Tibial nerve (tissue), 4 donors: ENCODE data around the gene ZDHHC19. TPM values are rescaled to one million over a fixed set of nuclear protein-coding genes. Genes with fewer than 3 reads are reported as not detected.

Experiments
- DNase-seq, 2 donors: peaks; one replicate each; pipeline ENCODE4 v3.0.0-alpha.2; 2019; ENCODE audit warnings: low spot score in 2 of 2
- H3K27ac ChIP-seq, 4 donors: fragments of 200-600 bp; sonication (generic) in 3 of 4; one replicate each; pipeline ENCODE4 v1.5.1; 2017 to 2019; ENCODE audit warnings: mild to moderate bottlenecking in 1 of 4
- H3K27me3 ChIP-seq, 2 donors: fragments of 200-600 bp; sonication (generic) in 1 of 2; one replicate each; pipeline versions ENCODE4 v1.5.1 to v1.6.0; 2017 to 2019
- H3K36me3 ChIP-seq, 3 donors: fragments of 200-600 bp; sonication (generic); one replicate each; pipeline ENCODE4 v1.5.1; 2018 to 2019
- H3K4me1 ChIP-seq, 4 donors: fragments of 200-600 bp; sonication (generic) in 3 of 4; one replicate each; pipeline ENCODE4 v1.5.1; 2017 to 2019
- H3K4me3 ChIP-seq, 4 donors: fragments of 200-600 bp; sonication (generic) in 3 of 4; one replicate each; pipeline ENCODE4 v1.5.1; 2017 to 2019; ENCODE audit warnings: mild to moderate bottlenecking in 1 of 4, moderate library complexity in 1 of 4
- H3K9me3 ChIP-seq, 4 donors: fragments of 200-600 bp; sonication (generic) in 3 of 4; one replicate each; pipeline ENCODE4 v1.5.1; 2017 to 2019
- EP300 ChIP-seq, 2 donors: sonication (generic); formaldehyde crosslinking; IDR thresholded peaks; one replicate each; pipeline ENCODE4 v1.6.1; 2017; ENCODE audit warnings: antibody characterized with exemption in 2 of 2, mild to moderate bottlenecking in 1 of 2
- POLR2A ChIP-seq, 2 donors: fragments of 450-650 bp; IDR thresholded peaks; one replicate each; pipeline ENCODE4 v1.6.1; 2017; ENCODE audit warnings: antibody characterized with exemption in 2 of 2, mild to moderate bottlenecking in 2 of 2, moderate library complexity in 2 of 2
- WGBS, 2 donors: methylation state at CpG; one replicate each; pipeline ENCODE4 v1.1.5; 2018; 5-methylcytosine and 5-hydroxymethylcytosine counted together
- total RNA-seq, 4 donors: library from RNA; depleted of rRNA; stranded (reverse); fragments of >200 nt; gene quantifications; one replicate each; pipeline ENCODE4 v1.1.0, GENCODE V29; 2016
- TF ChIP-seq, protein P1 (sequence below), 5 experiments: fragments of 200-600 bp in 3 of 5; fragments of 450-650 bp in 2 of 5; sonication (generic) in 3 of 5; IDR thresholded peaks; one replicate each; pipeline ENCODE4 v1.5.1; 2016 to 2019; ENCODE audit warnings: antibody characterized with exemption in 5 of 5, mild to moderate bottlenecking in 3 of 5, moderate library complexity in 2 of 5

The ZDHHC19 gene
- total RNA-seq, 4 donors from 2014 or later, result not detected

DNA sequence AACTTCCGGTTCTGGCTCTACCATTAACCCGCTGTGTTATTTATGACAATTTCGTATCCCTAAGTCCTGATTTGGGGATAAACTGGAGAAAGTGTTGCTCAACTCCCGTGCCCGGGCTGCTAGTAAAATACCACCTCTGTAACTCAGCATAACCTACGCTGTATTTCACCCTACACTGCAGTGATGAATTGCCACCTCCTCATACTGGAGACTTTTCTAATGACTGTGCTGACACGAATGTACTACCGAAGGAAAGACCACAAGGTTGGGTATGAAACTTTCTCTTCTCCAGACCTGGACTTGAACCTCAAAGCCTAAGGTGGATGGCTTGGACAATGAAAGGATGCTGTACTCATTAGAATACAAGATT is 21.7 kb upstream of the ZDHHC19 start:
- 86 to 91% methylated on average over 8 of the region's 8 CpGs for WGBS, 2 donors
- Histone ChIP-seq H3K9me3 (no peaks in the 10 kb centered on the region), H3K27ac (no peak overlapping the region), H3K4me1 (peaks cover 0 to 10% (median 0%) of the 10 kb centered on the region in 4 donors), H3K4me3 (no peak overlapping the region), H3K36me3 (peaks cover 0 to 30% (median 0%) of the 10 kb centered on the region in 3 donors), H3K27me3 (no peaks in the 10 kb centered on the region)
- no peak for DNase-seq
- TF ChIP-seq POLR2A (IDR thresholded peaks at IDR 0.05) (no peak), EP300 (IDR thresholded peaks at IDR 0.05) (no peak)
- TF ChIP-seq, protein P1, sequence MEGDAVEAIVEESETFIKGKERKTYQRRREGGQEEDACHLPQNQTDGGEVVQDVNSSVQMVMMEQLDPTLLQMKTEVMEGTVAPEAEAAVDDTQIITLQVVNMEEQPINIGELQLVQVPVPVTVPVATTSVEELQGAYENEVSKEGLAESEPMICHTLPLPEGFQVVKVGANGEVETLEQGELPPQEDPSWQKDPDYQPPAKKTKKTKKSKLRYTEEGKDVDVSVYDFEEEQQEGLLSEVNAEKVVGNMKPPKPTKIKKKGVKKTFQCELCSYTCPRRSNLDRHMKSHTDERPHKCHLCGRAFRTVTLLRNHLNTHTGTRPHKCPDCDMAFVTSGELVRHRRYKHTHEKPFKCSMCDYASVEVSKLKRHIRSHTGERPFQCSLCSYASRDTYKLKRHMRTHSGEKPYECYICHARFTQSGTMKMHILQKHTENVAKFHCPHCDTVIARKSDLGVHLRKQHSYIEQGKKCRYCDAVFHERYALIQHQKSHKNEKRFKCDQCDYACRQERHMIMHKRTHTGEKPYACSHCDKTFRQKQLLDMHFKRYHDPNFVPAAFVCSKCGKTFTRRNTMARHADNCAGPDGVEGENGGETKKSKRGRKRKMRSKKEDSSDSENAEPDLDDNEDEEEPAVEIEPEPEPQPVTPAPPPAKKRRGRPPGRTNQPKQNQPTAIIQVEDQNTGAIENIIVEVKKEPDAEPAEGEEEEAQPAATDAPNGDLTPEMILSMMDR (IDR thresholded peaks at IDR 0.05), result no peak

DNA sequence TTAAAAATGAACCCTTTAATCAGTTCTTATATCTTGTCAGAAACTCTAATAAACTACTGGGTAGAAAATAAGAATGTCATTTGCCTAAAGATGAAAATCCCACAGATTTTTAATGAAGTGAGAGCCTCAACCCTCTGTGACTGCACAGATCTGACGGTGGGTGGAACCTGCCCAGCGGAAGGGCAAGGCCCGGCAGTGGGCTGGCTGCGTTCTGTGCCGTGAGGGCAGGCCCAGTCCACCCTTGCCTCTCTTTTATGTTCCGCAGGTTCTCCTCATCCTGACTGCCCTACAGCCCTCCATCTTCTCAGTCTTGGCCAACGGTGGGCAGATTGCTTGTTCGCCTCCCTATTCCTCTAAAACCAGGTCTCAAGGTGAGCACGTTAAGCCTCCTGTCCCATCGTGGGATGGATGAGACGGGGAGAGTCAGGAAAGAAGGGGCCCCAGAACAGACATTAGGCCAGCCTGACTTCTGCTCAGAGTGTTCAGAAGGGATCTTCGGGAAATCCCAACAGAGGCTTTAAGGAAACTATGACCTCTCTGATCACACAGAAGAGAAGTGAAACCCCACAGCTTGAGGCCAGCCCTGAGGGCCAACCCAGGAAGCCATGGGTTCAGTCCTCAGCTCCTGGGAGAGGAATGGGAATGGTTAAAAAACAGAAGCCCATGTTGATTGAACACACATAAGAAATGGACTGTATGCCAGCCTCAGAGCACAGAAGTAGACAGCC is 21.1 kb upstream of the ZDHHC19 start:
- Histone ChIP-seq H3K27me3 (no peaks in the 10 kb centered on the region), H3K27ac (no peak overlapping the region), H3K4me3 (no peak overlapping the region), H3K36me3 (peaks cover 0 to 24% (median 0%) of the 10 kb centered on the region in 3 donors), H3K9me3 (no peaks in the 10 kb centered on the region), H3K4me1 (peaks cover 0 to 15% (median 0%) of the 10 kb centered on the region in 4 donors)
- WGBS, 2 donors, result 91 to 95% methylated on average over 12 of the region's 12 CpGs
- no peak for DNase-seq
- TF ChIP-seq EP300 (IDR thresholded peaks at IDR 0.05) (no peak), POLR2A (IDR thresholded peaks at IDR 0.05) (no peak)
- TF ChIP-seq, protein P1 (IDR thresholded peaks at IDR 0.05), result no peak

DNA sequence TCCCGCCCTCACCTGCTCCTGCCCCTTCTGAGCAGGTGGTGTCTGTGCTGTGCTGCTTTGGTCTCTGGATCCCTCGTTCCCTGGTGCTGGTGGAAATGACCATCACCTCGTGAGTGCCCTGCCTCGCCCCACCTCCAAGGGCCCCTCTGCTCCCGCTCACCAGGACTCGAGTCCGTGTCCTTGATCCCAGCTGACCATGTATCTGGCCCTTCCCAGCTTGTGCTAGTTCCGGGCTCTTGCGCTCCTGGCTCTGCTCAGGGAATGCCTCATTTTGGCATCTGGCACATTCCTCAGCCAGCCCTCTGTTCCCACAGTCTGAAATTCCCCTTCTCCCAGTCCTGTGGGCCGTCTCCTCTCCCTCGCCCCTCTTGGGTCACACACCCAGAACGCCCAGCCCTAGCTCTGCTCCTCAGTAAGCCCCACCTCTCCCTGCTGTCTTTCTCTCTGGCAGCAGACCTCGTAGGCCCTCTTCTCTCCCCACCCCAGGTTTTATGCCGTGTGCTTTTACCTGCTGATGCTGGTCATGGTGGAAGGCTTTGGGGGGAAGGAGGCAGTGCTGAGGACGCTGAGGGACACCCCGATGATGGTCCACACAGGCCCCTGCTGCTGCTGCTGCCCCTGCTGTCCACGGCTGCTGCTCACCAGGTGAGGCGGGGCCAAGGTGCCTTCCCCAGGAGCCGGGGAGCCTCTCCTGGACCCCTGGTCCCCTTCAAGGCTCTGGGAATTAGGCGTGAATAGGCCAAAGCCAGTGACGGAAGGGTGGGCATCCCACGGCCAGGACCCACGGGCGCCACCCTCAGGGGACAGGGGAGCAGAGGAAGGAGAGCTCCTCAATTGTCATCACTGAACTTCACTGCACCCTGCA is 16.7 kb upstream of the ZDHHC19 start:
- TF ChIP-seq, protein P1 (IDR thresholded peaks at IDR 0.05), result no peak
- no peak for TF ChIP-seq POLR2A (IDR thresholded peaks at IDR 0.05)
- TF ChIP-seq EP300 (IDR thresholded peaks at IDR 0.05), result no peak
- H3K4me1 ChIP-seq, result peaks cover 0 to 16% (median 0%) of the 10 kb centered on the region in 4 donors
- H3K36me3 ChIP-seq, result peaks cover 0 to 5% (median 0%) of the 10 kb centered on the region in 3 donors
- no peak for DNase-seq
- 42 to 56% methylated on average over 17 to 23 of the region's 24 CpGs for WGBS, 2 donors
- H3K9me3 ChIP-seq, result no peaks in the 10 kb centered on the region
- H3K27me3 ChIP-seq, result no peaks in the 10 kb centered on the region
- H3K4me3 ChIP-seq, result peak overlapping the region in 1 of 4 donors; percentile 4
- H3K27ac ChIP-seq, result no peak overlapping the region

DNA sequence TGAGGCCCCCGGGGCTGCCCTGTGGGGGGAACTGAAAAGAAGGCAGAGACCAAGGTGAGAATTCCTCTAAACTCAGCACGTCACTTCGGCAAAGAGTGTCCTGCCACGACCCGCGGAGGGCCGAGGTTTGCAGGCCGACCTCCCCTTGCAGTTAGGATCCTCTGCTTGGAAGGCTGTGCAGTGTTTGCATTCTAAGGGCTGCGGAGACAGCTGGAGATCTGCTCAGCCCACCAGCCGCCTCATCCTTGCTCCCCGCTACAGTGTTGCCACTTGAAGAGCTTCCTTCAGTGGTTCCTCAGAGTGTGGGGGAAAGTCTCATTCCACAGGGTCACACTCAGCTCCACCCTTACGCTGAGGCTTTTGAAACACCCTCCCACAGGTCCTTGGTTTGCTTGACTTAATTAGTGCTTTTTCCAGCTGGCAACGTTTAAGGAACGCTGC is 15.9 kb upstream of the ZDHHC19 start:
- H3K36me3 ChIP-seq, result peaks cover 0 to 5% (median 0%) of the 10 kb centered on the region in 3 donors
- H3K4me3 ChIP-seq, result peak overlapping the region in 1 of 4 donors; percentile 4
- no peaks in the 10 kb centered on the region for H3K9me3 ChIP-seq
- H3K27ac ChIP-seq, result no peak overlapping the region
- no peaks in the 10 kb centered on the region for H3K27me3 ChIP-seq
- peaks cover 0 to 16% (median 0%) of the 10 kb centered on the region in 4 donors for H3K4me1 ChIP-seq
- no peak for DNase-seq
- no peak for TF ChIP-seq EP300 (IDR thresholded peaks at IDR 0.05)
- TF ChIP-seq, protein P1 (IDR thresholded peaks at IDR 0.05), result no peak
- no peak for TF ChIP-seq POLR2A (IDR thresholded peaks at IDR 0.05)
- 51 to 70% methylated on average over 14 of the region's 14 CpGs for WGBS, 2 donors
